GM19025 (cell line): Measurements from ENCODE around the gene CRTAP.
"Not testable (repeated sequence)": the region's sequence is repeated elsewhere in the genome, so short reads cannot be mapped to it uniquely, and the experiment has no call there.

Source experiments
- ATAC-seq: cut with Tn5 transposase; IDR thresholded peaks from one replicate; pipeline ENCODE4 v1.9.1; 2021; ENCODE audit warnings: mild to moderate bottlenecking, low read depth, moderate library complexity; ENCODE audit not compliant: unreplicated experiment

CRTAP gene

DNA sequence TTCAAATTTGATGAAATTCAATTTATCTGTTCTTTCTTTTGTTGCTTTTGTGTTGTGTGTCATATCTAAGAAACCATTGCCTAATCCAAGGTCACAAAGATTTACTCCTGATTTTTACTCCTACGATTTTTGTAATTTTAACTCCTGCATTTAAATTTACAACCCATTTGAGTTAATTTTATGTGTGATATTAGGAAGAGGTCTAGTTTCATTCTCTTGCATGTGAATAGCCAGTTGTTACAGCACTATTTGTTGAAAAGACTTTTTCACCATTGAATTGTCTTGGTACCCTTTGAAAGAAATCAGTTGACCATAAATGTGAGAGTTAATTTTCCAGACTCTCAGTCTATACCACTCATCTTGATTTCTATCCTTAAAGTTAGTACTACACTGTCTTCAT lies 23.9 kb downstream of the CRTAP start:
- ATAC-seq: no peak

DNA sequence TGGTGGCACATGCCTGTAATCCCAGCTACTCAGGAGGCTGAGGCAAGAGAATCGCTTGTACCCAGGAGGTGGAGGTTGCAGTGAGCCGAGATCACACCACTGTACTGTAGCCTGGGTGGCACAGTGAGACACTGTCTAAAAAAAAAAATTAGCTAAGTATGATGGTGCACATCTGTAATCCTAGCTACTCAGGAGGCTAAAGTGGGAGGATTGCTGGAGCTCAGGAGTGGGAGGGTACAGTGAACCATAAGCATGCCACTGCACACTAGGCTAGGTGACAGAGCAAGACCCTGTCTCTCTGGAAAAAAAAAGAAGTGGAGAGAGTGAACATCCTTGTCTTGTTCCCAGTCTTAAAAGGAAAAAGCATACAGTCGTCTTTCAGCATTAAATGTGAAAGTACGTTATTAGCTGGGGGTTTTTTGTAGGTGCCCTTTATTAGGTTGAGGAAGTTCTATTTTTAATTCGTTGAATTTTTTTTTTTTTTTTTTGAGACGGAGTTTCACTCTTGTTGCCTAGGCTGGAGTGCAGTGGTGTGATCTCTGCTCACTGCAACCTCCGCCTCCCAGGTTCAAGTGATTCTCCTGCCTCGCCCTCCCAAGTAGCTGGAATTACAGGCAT lies 25.3 kb downstream of the CRTAP start:
- peak; percentile 54 for ATAC-seq

DNA sequence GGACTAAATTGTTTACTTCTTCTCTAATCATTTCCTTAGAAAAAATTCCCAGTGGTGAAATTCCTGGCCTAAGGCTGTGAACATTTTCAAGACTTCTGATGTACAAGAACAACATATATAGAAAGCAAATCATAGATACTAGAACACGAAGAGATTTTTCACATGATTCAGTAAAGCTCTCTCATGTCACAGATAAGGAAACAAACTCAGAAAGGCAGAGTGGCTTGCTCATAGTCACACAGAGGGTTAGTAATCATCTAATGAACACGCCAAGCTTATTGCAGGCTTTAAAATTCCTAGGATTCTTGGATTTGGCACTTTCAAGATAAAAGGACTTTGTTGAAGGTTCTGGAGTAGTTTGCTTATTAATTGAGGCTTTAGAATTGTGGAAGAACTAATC lies 26.2 kb downstream of the CRTAP start:
- no peak for ATAC-seq

DNA sequence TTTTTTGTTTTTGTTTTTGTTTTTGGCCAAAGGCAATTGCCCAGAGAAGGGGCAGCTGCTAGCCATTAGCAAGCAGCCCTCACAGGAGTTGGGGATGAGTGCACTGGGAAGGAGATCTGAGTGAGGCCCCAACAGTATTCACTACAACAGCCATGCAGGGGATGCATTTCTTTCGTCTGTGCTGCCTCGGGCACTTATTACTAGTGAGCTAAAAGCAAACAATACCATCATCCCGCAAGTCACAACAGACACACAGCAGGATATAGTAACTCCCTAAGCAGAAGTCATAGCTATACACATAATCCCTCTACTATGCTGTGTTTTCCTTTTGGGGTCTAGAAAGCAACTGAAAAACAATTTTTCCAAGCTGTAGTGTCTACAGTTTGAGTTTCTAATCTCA lies 27.2 kb downstream of the CRTAP start:
- ATAC-seq: no peak

DNA sequence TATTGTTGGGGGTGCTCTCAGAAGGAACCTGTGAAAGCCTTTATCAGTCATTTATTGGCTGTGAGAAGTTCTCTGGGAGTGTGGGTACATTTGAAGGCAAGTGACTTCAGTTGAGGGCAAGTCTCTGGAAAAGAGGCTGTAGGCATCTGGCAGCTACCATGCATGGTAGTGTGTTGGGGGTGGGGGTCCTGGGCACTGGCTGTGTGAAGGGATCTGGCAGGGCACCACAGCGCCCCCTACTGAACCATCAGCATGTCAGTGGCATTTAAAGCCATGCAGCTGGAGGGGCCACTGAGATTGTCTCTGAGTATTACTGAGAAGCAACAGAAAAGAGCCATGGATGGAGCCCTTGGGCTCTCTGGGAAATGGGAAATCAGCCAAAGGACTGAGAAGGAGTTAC lies 30.6 kb downstream of the CRTAP start:
- no peak for ATAC-seq

DNA sequence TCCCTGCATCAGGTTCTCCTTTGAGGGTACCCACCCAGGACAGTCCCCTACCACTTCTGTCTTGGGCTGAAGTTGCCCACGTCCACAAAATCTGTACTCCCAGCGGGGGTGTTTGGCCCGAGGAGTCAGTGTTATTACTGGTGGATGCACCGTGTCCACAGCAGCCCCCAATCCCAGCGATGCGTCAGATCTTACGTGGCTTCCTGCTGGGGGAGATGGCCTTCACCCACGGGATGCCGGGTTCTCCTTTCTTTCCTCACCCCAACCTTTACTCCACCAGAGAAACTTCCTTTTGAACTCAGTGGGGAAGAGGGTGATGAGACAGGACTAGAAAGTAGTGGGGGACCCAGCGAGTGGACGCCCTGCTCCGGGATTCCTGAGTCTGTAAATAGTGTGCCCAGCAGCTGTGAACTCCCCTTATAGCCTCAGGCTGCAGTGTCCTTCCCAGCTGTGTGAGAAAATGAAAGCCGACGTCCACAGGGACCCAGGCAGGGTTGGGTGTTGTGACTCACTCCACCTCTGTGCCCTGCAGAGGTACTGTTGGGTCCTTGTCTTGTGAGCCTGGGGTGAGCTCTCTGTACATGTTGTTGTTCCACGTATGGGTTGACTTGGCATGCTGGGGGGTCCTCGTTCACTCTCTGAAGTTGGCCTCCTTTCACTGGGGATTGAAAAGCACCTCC lies 31.5 kb downstream of the CRTAP start:
- no peak for ATAC-seq

DNA sequence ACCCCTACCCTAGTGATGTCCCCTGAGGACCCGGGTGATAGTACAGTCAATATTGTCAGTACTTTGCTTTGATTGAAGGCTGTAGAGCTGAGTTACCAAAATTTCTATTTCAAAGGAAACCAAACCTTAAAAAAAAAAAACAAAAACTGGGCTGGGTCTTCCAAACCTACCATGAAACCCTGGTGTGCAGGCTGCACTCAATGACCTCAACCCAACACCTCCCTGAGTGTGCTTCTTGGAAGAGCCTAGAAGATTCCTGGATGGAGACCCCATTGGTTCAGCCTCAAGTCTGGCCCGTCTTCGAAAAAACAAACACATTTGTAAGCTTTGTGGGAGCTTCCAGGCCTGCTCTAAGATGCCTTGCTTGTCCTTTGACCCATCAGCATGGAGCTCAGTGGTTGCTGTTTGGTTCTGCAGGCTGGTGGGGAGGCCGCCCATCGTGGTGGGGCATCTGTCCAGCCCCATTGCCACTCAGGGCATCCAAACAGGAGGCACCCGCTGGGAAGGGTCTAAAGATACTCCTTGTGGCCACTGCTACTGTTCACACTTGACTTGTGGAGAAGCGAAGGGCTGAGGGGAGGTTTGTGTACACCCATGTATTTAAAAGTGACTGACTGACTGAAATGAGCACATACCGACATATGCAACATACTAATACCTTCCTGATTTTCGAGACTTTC lies 32.2 kb downstream of the CRTAP start:
- ATAC-seq: no peak

DNA sequence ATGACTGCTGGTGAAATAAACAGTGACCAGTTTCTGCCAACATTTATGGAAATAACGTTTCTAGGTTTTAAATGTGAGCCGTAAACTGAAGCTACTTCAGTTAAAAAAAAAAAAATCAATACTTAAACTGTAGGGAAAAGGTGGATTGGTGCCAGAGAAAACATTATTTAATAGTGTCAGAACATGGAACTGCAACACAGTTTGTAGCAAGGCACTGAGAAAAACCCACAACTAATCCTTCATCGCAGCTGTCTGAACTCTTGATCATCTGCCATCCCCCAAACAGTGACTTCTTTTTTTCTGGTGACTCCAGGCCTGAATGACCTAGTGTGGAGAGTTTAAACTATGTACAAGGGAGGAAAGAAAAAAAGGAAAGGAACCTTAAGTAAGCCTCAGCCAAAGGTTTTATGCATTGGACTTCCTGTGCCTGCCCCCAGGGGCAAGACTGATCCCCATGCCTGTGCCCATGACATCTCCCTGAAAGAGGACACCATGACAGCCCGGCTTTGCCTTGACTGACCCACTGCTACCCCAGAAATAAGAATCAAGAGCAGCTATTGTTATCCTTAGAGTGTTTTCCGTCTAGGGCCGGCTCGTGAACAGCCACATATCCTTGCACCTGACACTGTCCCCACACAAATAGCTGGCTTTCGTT lies 33.1 kb downstream of the CRTAP start:
- ATAC-seq: no peak

DNA sequence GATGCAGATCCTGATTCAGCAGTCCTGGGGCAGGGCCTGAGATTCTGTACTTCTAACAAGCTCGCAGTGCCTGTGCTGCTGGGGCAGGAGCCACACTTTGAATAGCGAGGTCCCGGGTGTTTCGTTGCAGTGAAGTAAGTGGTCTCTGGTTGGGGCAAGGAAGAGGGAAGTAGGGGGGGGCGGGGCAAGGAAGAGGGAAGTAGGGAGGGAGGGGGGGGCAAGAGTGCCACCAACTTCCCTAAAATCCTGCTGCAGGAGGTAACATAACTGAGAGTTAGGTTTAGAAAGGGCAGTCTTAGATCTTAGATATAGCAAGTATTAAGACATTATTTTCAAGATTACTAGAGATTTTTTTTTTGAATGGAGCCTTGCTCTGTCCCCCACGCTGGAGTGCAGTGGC lies 35.5 kb downstream of the CRTAP start:
- ATAC-seq: no peak

DNA sequence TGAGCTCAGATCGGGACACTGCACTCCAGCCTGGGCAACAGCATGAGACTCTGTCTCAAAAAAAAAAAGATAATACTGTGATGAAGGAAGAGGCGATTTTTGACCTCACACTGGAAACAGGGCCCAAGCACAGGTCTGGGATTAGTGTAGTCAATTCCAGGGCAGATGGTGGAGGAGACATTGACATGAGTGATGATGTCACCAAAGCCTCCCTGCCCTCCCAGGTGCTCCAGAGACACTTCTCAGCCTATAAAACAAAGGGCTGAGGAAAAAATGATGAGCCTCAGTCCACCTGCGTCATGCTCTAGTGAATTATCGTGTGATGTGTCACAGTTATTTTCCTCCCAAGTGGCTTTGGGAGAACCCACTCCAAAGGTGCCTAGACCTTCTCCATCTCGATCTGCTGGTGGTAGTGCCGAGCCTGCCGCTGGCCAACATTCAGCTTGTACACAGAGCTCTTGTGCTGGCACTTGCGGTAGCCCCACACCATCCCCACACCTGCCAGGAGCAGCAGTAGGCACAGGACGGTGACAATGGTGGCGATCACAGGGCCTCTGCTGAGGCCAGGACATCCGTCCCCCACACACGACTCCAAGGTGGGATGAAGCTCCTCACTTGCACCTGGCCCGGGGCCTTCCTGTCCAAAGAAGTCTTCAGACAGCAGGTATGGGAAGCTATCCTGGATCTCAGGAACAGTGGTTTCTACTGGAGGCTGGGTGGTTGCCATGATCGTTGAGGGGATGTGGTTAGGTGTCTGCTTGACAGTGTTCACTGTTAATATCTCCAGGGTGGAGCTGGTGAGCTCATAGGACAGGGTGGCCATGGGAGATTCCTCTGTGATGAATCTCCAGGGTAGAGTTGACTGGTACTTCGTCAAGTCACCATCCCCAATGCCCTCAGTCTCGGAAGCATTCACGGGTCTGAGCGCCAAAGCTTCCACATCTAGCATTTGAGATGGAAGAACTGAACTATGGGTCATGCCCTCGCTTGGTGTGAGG lies 38.8 kb downstream of the CRTAP start:
- ATAC-seq: no peak

DNA sequence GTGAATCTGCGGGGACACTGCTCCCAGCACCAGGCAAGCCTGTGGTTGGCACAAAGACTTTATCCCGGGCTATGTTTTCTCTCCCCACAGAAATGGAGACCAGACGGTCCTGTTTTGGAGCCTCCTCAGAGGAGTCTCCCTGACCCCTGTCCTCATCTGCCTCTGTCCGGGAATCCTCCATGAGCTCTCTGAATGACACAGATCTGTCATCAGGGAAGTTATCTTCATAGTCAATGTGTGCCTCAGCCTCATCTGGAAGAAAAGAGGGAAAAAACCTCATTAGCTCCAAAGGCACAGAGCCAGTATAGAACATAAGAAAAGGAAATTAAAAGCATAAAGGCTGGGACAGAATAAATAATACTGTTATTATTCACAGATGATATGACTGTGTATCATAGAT lies 40.0 kb downstream of the CRTAP start:
- no peak for ATAC-seq

DNA sequence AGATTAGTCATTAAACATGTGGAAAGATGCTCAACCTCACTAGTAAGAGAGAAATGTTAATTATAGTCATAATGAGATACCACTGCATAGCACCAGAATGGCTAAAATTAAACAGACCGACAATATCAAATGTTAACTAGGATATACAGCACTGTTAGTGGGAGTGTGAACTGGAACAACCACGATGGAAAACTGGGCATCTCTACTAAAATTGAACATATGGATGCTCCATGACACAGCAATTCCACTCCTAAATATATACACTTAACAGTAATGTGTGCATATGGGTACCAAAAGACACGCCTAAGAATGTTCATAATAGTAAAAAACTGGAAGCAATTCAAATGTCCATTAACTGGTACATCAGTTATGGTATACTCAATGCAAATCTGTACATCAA lies 41.5 kb downstream of the CRTAP start:
- ATAC-seq: no peak

DNA sequence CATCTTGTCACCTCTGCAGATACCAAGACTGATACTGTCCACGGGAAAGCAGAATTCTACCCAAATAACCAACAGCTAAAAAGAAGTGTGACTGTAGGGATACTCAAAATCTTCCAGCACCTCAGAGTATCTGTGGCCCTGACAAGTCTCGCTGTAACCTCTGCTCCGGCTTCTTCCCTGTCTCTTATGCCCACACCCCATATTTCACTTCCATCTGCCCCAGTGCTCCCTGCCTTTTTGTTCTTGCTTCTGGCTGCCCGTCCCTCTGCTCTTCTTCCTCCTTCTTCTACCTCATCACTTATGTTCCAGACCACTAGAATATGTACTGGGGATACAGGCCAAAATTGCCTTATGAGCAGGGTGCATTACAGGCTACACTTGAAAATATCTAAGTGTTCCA lies 45.4 kb downstream of the CRTAP start:
- no peak for ATAC-seq

DNA sequence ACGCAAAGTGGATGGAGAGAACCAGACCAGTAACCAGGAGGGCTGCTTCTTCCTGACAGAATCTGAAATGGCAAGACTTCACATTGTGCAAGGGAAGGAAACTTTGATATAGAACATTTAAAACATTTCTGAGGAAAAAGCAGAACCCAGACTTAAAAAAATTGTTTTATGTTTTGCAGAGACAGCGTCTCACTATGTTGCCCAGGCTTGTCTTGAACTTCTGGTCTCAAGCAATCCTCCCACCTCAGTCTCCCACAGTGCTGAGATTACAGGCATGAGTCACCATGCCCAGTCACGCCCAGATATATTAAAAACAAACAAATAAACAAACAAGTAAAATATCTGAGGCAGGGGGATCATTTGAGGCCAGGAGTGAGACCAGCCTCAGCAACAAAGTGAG lies 46.2 kb downstream of the CRTAP start:
- no peak for ATAC-seq

DNA sequence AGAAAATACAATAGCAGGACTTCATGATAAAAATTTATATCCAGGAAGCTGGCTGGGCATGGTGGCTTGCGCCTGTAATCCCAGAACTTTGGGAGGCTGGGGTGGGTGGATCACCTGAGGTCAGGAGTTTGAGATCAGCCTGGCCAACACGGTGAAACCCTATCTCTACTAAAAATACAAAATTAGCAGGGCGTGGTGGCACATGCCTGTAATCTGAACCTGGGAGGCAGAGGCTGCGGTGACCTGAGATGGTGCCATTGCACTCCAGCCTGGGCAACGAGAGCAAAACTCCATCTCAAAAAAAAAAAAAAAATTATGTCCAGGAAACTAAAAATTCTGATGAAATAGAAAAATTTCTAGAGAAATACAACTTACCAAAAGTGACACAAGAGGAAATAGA lies 48.8 kb downstream of the CRTAP start:
- ATAC-seq: not testable (repeated sequence)

DNA sequence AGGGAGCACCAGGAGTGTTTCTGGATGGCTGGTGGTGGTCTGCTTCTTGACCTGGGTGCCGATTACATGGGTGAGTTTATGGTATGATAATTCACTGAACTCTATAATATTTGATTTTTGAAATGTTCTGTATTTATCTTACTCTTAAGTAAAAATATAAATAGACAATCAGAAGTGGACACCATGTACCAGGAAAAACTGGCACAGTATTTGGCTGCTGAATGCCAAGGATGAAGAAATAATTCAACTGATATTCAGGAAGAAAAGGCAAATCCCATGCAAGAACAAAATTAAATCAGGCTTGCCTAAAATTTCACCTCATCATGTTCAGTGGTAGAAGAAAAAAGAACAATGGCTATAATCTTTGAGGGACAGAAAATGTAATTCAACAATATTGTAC lies 51.6 kb downstream of the CRTAP start:
- ATAC-seq: no peak

DNA sequence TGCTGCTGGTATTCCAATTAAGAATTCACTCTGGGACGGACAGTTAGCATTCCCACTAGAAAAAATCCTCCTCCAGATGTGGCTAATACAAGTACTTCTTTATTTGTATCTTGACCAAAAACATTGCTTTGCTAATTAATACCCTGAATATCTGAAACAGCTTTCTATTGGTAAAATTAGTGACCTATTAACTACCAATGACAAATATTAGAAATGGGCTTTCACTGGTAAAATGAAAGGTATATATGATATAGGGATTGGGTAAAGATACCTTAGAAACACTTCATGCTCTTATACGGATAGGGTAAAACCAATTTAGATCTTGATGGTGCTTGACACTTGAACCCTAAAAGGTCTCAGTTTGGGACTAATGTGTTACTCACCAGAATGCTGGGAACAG lies 52.3 kb downstream of the CRTAP start:
- ATAC-seq: no peak

DNA sequence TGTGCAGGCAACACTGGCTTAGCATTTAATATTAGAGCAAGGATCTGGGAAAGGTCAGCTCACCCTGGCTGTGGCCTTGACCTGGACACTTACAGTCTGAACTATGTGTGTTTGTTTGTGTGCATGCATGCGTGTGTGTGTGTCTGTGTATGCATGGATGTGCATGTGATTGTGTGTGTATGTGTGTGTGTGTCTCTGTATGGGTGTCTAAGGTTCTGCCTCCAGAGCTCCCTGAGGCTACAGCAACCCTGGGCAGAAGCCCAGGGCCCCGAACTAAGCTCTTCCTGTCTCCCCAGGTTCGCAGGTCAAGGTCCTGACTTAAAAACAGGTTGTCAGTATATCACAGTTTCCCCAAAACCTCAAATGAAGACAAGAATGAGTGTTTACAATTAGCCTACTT lies 53.5 kb downstream of the CRTAP start:
- ATAC-seq: no peak

DNA sequence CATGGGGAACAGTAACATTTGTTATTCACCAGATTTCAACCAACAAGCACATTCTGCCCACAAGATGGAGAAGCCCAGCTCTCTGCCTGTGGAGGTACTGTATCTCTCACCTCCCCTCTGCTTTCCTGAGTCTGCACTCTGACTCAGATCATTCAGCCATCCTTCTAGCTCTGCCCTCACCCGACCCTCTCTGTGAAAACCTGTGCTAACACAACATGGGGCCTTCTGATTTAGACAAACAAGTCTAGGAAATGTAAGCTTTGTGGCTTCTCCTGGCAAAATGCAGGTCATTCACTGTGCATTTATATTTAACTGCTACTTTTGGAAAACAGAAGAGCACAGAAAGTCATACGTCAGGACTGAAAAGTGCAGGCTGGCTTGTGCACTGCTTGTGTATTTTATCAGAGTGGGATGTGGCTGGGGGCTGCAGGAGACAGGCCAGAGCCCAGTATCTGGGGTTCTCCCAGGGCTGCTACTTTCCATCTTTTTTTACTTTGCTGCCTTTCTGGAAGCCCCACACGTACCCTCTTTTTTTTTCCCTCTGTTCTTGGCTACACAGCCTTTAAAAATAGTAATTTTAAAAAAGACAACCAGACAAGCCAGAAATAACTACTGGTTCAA lies 54.0 kb downstream of the CRTAP start:
- ATAC-seq: no peak

DNA sequence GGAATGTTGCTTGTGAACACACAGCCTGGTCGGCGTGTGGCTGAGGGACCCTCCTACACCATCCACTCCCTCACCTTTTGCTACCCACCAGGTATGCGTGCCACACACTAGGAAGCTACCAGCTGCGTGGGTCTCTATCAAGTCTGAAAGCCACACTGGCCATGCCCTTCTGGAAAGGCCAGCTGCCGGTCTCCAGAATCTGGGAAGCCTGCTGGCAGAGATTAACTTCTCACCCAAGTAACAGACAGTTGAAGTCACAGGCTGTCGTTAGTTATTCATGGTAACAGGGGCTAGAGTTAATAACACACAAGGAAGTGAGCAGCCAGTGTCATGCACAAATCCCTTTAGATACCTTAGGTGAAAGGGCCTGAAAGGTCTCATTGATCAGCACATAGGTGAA lies 56.7 kb downstream of the CRTAP start:
- no peak for ATAC-seq
